GM21576 (cell line): ENCODE measurements around the gene MACROD2.
"Not testable (repeated sequence)": the region's sequence is repeated elsewhere in the genome, so short reads cannot be mapped to it uniquely, and the experiment has no call there.

Experiments
- ATAC-seq: cut with Tn5 transposase; IDR thresholded peaks from one replicate; pipeline ENCODE4 v1.9.1; 2021; ENCODE audit warnings: mild to moderate bottlenecking, moderate library complexity; ENCODE audit not compliant: unreplicated experiment

The MACROD2 gene

GRCh38 chr20:14963262-14963663 lies 967.9 kb downstream of the MACROD2 start:
- ATAC-seq, result no peak

GRCh38 chr20:14966203-14966602 lies 970.9 kb downstream of the MACROD2 start:
- no peak for ATAC-seq

DNA sequence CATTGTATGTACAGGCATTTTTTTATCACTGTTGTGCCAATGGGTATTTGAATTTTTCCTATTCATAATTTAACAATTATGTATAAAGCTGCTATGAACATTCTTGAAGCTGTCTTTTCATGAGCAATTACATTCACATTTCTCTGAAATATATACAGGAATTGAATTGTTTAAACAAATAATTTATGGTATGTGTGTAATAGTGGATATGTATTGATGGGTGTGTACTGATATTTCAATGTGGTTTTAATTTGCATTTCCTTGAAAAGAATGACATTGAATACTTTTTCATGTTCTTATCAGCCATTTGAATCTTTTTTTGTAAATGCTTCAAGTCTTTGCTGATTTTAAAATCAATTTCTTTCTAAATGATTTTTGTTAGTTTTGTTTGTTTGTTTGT lies 971.5 kb downstream of the MACROD2 start:
- ATAC-seq, result no peak

DNA sequence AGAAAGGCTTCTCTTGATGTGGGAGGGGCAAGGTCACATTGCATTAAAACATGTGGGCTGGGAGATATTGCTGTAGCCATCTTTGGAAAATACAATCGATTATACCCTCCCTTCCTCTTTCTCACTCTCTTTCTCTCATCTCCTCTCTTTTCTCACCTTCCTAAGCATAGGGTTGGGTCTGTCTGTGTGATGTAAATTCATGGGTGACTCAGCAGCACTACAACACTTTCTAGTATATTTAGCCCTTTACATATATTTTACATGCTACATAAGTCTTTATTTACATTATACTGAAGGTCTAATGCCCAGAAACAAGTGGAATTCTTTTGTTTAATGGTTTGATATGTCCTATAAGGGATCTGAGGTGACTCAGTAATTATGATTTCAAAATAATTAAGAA lies 976.9 kb downstream of the MACROD2 start:
- no peak for ATAC-seq

DNA sequence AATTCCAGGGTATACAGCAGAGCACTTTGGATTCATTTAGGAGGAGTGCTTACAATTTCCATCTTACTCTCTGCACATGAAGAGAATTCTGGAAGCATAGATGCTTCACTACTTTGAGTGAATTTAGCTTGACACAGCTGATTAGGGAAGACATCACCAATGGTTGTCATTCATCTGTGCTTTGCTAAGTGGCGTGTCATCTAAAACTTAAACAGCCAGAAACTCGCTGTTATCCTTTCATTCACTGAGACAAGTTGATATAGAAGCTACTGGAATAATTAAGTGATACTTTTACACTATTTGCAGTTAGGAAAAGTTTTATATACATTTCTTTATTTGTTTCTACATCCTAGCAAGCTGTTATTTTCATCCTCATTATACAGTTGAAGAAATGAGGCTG lies 977.4 kb downstream of the MACROD2 start:
- no peak for ATAC-seq

DNA sequence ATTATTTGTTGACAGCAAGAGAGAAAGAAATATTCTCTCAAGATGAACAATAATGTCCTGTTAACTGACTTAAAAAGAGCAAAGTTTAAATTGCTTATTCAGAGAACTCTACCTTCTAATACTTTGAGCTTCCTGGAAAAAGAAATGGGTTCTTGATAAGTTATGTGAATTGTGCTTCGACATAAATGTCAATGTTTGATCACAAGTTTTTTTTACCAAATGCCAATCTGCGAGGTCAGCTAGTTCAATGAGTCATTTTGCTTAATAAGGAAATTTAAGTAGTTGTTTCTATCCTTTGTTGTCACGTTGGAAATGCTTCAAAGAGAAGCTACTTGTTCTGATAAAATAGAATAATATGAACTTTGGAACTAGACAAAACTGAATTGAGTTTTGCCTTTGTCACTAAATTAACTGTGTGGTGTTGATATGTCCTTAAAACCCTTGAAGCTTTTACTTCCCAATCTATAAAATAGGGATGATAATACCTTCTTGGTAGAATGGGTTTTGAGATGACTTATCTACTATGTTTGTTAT lies 984.2 kb downstream of the MACROD2 start:
- no peak for ATAC-seq

DNA sequence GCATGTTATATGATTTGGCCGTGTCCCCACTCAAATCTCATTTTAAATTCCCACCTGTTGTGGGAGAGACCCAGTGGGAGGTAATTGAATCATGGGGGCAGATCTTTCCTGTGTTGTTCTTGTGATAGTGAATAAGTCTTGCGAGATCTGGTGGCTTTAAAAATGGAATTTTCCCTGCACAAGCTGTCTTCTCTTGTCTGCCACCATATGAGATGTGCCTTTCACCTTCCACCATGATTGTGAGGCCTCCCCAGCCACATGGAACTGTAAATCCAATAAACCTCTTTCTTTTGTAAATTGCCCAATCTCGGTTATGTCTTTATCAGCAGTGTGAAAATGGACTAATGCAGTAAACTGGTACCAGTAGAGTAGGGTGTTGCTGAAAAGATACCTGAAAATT lies 986.2 kb downstream of the MACROD2 start:
- ATAC-seq, result not testable (repeated sequence)

- ATAC-seq, result not testable (repeated sequence)
These were observed 987.0 kb downstream of the MACROD2 start for GRCh38 chr20:14982324-14982723.

GRCh38 chr20:14984305-14984704 lies 989.0 kb downstream of the MACROD2 start:
- ATAC-seq, result no peak

DNA sequence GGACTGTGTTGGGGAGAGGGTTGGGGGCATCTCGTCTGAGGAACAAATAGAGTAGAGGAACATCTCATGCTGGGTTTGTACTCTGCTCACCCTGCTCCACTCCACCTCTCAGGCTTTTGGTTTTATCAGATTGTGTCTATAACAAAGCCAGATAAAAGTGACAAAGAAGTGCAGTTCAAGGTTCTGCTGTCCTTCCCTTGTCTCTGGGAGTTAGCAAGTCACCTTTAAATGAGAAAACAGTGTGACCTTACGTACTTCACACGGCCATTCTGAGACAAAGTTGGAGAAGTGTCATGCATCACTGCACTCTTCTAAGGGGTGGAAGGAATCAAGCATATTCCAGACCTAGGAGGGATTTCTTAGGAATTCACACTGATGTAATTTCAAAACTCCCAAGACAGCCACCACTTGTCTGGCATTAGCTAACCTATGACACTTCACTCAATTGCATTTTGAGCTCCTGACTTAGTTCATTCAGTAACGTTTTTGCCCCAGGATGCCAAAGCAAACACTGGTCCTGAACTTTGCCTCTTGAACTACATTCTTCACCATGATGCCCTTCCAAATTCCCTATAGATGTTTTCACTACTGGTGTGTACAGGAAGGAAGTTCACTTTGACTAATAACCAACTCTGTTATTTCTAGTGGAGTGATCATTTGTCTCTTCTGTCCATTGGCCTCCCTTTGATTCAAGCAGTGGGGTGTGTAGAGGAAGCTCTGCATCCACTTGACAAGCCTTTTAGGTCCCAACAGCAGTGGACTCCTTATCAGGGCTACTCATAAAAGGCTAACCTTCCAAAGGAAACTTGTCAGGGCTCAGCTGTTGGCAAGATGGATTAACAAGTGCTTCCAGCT lies 989.7 kb downstream of the MACROD2 start:
- ATAC-seq, result no peak

DNA sequence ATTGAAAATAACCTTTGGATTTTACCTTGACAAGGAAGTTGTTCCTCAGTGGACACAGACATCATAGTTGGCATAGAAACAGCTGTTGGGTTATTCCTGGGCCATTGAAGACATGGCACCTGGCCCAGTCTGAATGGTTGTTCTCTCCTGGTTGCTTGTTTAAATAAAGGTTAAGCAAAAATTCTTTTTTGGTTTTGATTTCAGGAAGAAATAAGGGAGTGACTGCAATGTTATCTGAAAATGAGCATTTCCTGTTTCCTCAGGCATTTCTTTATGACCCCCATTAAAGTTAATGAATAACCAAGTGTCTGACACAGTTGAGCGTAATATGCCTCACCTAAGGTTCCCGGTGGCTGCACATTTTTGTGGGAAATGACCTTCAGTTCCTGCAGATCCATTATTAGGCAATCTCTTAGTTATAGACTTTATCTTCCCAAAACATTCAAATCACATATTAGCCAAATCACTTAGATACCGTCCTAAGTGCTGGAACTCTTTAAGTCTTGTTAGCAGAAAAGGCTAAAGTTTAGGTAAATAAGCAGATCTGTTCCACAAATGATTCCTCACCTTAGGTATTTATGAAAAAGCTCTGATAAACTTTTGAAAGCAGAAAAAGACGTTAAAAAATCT lies 990.8 kb downstream of the MACROD2 start:
- ATAC-seq, result no peak

DNA sequence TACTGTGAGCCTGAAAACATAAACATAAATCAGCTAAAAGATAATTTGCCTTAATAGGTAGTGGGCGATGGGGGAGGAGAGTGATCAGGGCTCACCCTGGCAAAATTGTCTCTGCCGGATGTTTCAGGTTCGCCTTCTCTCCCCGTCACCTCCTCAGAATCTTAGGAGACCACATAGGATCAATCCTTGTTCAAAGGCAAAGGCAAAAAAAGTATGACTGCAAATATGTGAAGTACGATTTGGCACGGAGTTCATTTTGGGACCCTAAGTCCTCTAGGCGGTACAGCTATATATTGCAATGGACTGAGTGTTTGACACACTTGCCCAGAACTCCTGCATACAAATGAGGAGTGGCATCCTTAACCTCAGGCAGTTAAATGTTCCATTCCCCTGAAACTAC lies 991.3 kb downstream of the MACROD2 start:
- ATAC-seq, result no peak

DNA sequence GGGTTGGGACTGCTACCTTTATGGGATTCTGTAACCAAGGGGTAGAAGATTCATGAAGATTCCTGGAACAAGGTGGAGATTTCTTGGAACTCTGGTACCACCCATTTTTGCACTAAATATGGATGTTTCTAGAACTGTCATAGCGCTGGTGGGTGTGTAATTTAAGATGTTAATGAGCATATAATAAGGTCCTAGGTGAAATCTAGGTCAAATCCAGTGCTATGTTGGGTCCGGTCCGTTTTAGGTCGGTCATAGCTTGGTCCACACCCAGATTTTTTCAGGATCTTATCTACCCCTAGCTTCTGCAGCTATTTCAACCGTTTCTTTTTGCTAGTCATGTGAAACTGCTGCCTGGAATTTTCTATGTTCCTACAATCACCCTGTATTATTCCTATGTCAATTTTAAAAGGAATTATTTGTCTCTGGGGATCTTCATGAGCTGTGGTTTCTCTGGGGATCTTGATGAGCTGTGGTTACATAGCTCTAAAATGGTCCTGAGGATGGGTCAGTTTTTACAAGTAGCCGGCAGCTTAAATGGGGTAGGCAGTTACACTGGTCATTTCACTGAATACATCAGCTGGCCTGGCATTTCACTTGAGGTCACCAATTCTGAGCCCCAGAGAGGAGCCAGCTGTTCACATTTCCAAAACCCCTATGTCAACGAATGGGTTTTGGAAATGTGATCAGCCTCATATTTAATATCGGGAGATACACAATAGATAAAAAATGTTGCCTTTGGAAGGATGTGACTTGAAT lies 994.4 kb downstream of the MACROD2 start:
- ATAC-seq, result no peak

GRCh38 chr20:14991023-14991422 lies 995.7 kb downstream of the MACROD2 start:
- ATAC-seq, result no peak

- ATAC-seq, result no peak
These were observed 996.8 kb downstream of the MACROD2 start for GRCh38 chr20:14992153-14992552.

GRCh38 chr20:14992961-14993360 lies 997.6 kb downstream of the MACROD2 start:
- no peak for ATAC-seq

- ATAC-seq, result no peak
These were observed 1001.8 kb downstream of the MACROD2 start for GRCh38 chr20:14996883-14997672.

GRCh38 chr20:14997791-14998190 lies 1002.5 kb downstream of the MACROD2 start:
- no peak for ATAC-seq

GRCh38 chr20:15005300-15005986 lies 1010.1 kb downstream of the MACROD2 start:
- ATAC-seq, result no peak

DNA sequence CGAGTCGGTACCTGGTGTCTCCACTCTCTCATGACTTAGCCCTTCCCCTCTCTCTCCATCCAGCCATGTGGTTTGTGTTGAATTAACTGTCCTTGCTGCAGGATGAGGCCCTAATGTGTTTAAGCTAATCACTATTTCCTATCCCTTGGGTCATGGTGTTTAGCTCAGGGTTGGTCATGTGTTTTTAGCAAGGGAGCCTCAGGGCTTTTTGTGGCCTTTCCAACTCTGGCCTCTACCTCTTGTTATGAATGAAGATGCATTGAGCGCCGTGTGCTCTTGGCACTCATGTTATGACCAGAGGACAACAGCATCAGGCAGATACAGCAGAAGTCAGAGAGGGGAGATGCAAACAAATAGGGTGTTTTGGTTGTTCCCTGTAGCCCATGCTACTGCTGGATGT lies 1016.3 kb downstream of the MACROD2 start:
- ATAC-seq, result no peak
